Stimulated activated naive CD4-positive, alpha-beta T cell (primary cell): Measurements from ENCODE around the gene HOXD4.

ENCODE experiments used
- DNase-seq, 6 experiments: peaks; one replicate each; lab custom pipeline; 2025; lab: John Stamatoyannopoulos, UW

HOXD4 gene

DNA sequence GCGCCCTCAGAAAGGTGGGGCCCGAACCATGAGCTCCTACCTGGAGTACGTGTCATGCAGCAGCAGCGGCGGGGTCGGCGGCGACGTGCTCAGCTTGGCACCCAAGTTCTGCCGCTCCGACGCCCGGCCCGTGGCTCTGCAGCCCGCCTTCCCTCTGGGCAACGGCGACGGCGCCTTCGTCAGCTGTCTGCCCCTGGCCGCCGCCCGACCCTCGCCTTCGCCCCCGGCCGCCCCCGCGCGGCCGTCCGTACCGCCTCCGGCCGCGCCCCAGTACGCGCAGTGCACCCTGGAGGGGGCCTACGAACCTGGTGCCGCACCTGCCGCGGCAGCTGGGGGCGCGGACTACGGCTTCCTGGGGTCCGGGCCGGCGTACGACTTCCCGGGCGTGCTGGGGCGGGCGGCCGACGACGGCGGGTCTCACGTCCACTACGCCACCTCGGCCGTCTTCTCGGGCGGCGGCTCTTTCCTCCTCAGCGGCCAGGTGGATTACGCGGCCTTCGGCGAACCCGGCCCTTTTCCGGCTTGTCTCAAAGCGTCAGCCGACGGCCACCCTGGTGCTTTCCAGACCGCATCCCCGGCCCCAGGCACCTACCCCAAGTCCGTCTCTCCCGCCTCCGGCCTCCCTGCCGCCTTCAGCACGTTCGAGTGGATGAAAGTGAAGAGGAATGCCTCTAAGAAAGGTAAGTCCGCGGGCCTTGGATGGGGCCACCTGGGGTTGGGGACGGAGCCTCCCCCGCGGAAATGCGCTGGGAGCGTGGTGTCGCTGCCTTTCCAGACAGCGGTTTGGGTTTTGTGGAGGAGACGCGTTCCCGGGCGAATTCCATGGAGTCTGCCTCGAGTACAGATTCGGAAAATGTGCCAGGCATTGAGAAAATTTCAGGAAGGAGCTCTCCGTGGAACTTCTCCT, 37.7 kb downstream of the HOXD4 start:
- DNase-seq, result peak in 1 of 6 experiments; percentile 23

DNA sequence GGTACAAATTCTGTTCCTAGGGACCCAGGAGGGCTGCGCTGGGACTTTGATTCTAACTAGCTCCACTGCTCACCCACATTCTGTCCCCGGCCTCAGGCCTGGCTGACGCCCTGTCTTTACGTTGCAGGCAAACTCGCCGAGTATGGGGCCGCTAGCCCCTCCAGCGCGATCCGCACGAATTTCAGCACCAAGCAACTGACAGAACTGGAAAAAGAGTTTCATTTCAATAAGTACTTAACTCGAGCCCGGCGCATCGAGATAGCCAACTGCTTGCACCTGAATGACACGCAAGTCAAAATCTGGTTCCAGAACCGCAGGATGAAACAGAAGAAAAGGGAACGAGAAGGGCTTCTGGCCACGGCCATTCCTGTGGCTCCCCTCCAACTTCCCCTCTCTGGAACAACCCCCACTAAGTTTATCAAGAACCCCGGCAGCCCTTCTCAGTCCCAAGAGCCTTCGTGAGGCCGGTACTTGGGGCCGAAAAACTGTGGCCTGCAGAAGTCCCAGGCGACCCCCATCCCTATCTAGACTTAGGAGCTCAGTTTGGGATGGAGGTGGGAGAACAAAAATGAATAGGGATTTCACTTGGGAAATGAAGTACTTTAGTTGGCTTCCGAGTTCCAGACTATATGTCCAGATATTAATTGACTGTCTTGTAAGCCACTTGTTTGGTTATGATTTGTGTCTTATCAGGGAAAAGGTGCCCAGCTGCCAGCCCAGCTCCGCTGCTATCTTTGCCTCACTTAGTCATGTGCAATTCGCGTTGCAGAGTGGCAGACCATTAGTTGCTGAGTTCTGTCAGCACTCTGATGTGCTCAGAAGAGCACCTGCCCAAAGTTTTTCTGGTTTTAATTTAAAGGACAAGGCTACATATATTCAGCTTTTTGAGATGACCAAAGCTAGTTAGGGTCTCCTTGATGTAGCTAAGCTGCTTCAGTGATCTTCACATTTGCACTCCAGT, 38.6 kb downstream of the HOXD4 start:
- no peak for DNase-seq

GRCh38 chr2:176192351-176192750, 41.0 kb downstream of the HOXD4 start:
- DNase-seq, result no peak

DNA sequence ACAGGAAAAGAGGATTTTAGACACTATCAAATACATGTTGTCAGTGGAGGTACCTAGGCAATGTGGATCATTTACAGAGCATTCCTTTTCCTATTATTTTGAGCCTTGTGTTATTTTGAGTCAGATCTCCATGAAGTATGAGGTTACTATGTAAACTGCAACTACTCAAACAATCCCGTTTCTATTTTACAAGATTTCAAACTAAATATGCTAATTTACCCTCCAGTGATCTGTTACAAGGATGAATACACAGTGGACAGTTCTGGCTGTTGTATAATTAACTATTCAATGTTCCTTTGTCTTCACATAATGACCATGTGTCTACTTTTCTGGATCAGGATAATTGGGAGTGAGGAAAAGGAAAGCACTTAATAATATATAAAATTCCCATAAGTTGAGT, 41.7 kb downstream of the HOXD4 start:
- no peak for DNase-seq

GRCh38 chr2:176199902-176200301, 48.6 kb downstream of the HOXD4 start:
- no peak for DNase-seq

- no peak for DNase-seq
Measured at GRCh38 chr2:176200971-176201370, 49.6 kb downstream of the HOXD4 start.

DNA sequence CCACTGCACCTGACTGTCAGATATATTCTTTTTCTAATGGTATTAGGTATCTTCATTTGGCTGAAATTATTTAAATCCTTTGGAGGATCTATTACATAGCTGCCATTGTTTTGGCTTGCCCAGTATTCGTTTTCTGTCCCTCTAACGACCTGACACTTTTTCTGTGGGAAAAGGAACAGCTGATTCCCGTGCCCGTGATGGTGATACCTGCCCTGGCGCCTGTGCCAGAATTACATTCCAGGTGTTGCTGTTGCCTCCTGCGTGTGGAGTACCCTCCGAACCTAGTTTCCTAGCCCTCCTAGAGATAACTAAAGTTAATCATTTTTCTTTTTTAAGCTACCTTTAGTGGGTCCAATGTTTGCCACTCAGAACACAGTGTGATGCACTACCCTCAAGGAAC, 51.1 kb downstream of the HOXD4 start:
- no peak for DNase-seq
